ENCODE results near the gene SKAP2. TPM values are rescaled to one million over a fixed set of nuclear protein-coding genes. Genes with fewer than 3 reads are reported as not detected.

SKAP2 gene
- total and polyA plus RNA-seq, 2 donors (not counting 3 experiments of a cell fraction or from before 2014, with no cell fraction given), result 4.0 to 27.6 TPM

DNA sequence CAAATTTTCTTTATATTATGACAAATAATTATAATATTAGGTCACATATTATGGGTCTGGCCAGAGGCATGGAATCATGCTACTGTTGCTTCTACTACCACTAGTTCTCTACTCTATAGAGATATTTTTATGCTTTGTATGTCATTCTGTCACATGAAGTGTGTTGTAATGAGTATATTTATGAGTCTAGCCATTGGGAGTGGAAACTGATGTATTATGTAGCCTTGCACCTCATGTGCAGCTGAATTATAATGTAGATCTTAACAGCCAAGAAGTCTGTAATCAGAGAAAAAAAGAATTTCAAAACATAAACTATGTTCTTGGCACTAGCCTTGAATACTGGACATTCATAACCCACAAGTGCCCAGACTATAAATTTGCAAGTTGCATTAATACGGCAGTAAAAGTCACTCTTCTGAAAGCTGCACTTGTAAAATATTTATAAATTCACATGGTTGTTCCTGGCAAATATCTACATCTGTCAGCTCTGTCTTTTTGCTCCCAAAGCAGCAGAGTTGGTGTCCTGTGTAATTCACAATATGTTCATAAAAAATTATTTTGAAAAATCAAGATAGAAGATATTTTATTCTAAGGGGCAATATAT is 48.6 kb upstream of the SKAP2 start:
- H2AFZ ChIP-seq (ENCODE audit: low read depth, low read length), result no peak overlapping the region
- dilution Hi-C loops (cut with MboI; ENCODE audit: extremely low pct_ligation_motif_present, low sequenced_read_pairs) (no loop called here), intact Hi-C loops (cut with micrococcal nuclease) (no loop called here)
- no peak overlapping the region for H3K27ac ChIP-seq (ENCODE audit: insufficient read depth, low read depth, low read length)
- TF ChIP-seq, protein P1, sequence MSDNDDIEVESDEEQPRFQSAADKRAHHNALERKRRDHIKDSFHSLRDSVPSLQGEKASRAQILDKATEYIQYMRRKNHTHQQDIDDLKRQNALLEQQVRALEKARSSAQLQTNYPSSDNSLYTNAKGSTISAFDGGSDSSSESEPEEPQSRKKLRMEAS (IDR thresholded peaks at IDR 0.05; ENCODE audit: insufficient read depth, insufficient read length), result no peak
- no peak for TF ChIP-seq MYC (IDR thresholded peaks at IDR 0.05; ENCODE audit: low read depth, low read length)
- no peak for TF ChIP-seq GATA2 (IDR thresholded peaks at IDR 0.05; ENCODE audit: insufficient read depth, insufficient read length, low read depth, low read length)
- TF ChIP-seq FOS (IDR thresholded peaks at IDR 0.05; ENCODE audit: borderline replicate concordance, insufficient read depth, low read length), result no peak
- no peak for TF ChIP-seq POLR2AphosphoS5 (IDR thresholded peaks at IDR 0.05; ENCODE audit: insufficient read depth, low read depth, low read length)
- TF ChIP-seq POLR2A (IDR thresholded peaks at IDR 0.05; ENCODE audit: low read depth, low read length), result no peak
- TF ChIP-seq, protein P2, sequence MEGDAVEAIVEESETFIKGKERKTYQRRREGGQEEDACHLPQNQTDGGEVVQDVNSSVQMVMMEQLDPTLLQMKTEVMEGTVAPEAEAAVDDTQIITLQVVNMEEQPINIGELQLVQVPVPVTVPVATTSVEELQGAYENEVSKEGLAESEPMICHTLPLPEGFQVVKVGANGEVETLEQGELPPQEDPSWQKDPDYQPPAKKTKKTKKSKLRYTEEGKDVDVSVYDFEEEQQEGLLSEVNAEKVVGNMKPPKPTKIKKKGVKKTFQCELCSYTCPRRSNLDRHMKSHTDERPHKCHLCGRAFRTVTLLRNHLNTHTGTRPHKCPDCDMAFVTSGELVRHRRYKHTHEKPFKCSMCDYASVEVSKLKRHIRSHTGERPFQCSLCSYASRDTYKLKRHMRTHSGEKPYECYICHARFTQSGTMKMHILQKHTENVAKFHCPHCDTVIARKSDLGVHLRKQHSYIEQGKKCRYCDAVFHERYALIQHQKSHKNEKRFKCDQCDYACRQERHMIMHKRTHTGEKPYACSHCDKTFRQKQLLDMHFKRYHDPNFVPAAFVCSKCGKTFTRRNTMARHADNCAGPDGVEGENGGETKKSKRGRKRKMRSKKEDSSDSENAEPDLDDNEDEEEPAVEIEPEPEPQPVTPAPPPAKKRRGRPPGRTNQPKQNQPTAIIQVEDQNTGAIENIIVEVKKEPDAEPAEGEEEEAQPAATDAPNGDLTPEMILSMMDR (IDR thresholded peaks at IDR 0.05; ENCODE audit: extremely low read depth in 1 of 2, insufficient read depth in 1 of 2, low read depth in 1 of 2, low read length in 2 of 2), result no peak
- TF ChIP-seq EZH2 (IDR thresholded peaks at IDR 0.05; ENCODE audit: borderline replicate concordance, low read depth, low read length, severe bottlenecking), result no peak
- no peak for TF ChIP-seq JUN (IDR thresholded peaks at IDR 0.05; ENCODE audit: borderline replicate concordance, insufficient read depth, insufficient read length, low read depth)
- ChIA-PET CTCF (no interaction called here), POLR2A (no interaction called here)
- DNase-seq (ENCODE audit: low read depth, low spot score), result no peak
- no peak overlapping the region for H3K9ac ChIP-seq (replicated peaks; ENCODE audit: extremely low read depth, insufficient read depth, low read length)
- no peaks in the 10 kb centered on the region for H3K36me3 ChIP-seq (ENCODE audit: control insufficient read depth in 2 of 2, extremely low read depth in 1 of 2, insufficient read depth in 2 of 2, low read length in 2 of 2)
- H3K4me3 ChIP-seq (replicated peaks in 1 of 3; ENCODE audit: insufficient read depth in 1 of 3, low read depth in 1 of 3, low read length in 3 of 3), result no peak overlapping the region
- H3K9me3 ChIP-seq (replicated peaks; ENCODE audit: control insufficient read depth, insufficient read depth, low read length), result no peaks in the 10 kb centered on the region
- peaks cover 12% of the 10 kb centered on the region for H3K4me1 ChIP-seq (ENCODE audit: control insufficient read depth, extremely low read depth, insufficient read depth, low read length)
- no peak for FAIRE-seq
- no TSS peak for BruUV-seq (replicated peaks)
- no peak overlapping the region for H3K4me2 ChIP-seq (ENCODE audit: insufficient read depth, low read length)
- no peaks in the 10 kb centered on the region for H4K20me1 ChIP-seq (replicated peaks; ENCODE audit: control insufficient read depth, extremely low read depth, insufficient read depth, low read length)
- no peaks in the 10 kb centered on the region for H3K79me2 ChIP-seq (ENCODE audit: control insufficient read depth, insufficient read depth, low read length)
- no peaks in the 10 kb centered on the region for H3K9me1 ChIP-seq (replicated peaks; ENCODE audit: control insufficient read depth, extremely low read depth, insufficient read depth, low read length)
- H3K27me3 ChIP-seq (ENCODE audit: control insufficient read depth in 2 of 2, insufficient read depth in 2 of 2, low read length in 2 of 2), result no peaks in the 10 kb centered on the region
